B cell (primary cell): ENCODE measurements around the gene ARAF. TPM values are rescaled to one million over a fixed set of nuclear protein-coding genes. Genes with fewer than 3 reads are reported as not detected.

Source experiments
- ATAC-seq: fragments of 200-7000 bp; cut with Tn5 transposase; one replicate; pipeline ENCODE4 v1.10.0; 2021; ENCODE audit warnings: low read depth, mild to moderate bottlenecking, moderate number of reproducible peaks, moderate library complexity
- CTCF ChIA-PET: fragments of 350-600 bp; sonication (Branson Sonifier 250); formaldehyde crosslinking; loops from one replicate; lab custom pipeline; 2021; ENCODE audit warnings: antibody characterized with exemption, inconsistent platforms; lab: Charles Lee
- POLR2A ChIA-PET: fragments of 350-600 bp; sonication (Branson Sonifier 250); formaldehyde crosslinking; loops from one replicate; lab custom pipeline; 2021; ENCODE audit warnings: antibody characterized with exemption; lab: Charles Lee
- DNase-seq: peaks from one replicate; pipeline ENCODE4 v3.0.0; 2013
- H2AFZ ChIP-seq: 2 replicates; pipeline ENCODE4 v1.6.1; 2012; ENCODE audit warnings: mild to moderate bottlenecking, low read depth, low read length; ENCODE audit not compliant: insufficient read depth, poor library complexity, severe bottlenecking
- H3K27ac ChIP-seq, 2 donors: 1 replicate in 1 of 2; 2 replicates in 1 of 2; pipeline ENCODE4 v1.5.1; 2012 to 2013; ENCODE audit warnings: low read length in 2 of 2, mild to moderate bottlenecking in 2 of 2, moderate library complexity in 1 of 2
- H3K27me3 ChIP-seq, 4 experiments: fragments of 200-600 bp in 1 of 4; sonication (generic) in 1 of 4; replicated peaks in 1 of 4; 1 replicate in 2 of 4; 2 replicates in 2 of 4; pipeline versions ENCODE4 v1.6.1 to v1.7.0; 2013 to 2016; ENCODE audit warnings: low read length in 3 of 4, mild to moderate bottlenecking in 2 of 4, mixed read lengths in 1 of 4, moderate library complexity in 1 of 4; ENCODE audit not compliant: insufficient read depth in 4 of 4, control insufficient read depth in 3 of 4; ENCODE audit errors: control extremely low read depth in 1 of 4
- H3K36me3 ChIP-seq, 2 experiments: replicated peaks in 1 of 2; 1 replicate in 1 of 2; 2 replicates in 1 of 2; pipeline versions ENCODE4 v1.6.1 to v1.7.1; 2013; ENCODE audit warnings: low read length in 1 of 2; ENCODE audit not compliant: insufficient read depth in 2 of 2, control insufficient read depth in 1 of 2; ENCODE audit errors: control extremely low read depth in 1 of 2, extremely low read depth in 1 of 2
- H3K4me1 ChIP-seq, 2 donors: fragments of 200-600 bp in 1 of 2; sonication (generic) in 1 of 2; 1 replicate in 1 of 2; 2 replicates in 1 of 2; pipeline versions ENCODE4 v1.5.1 to v1.6.1; 2013 to 2017; ENCODE audit warnings: low read length in 2 of 2; ENCODE audit not compliant: control insufficient read depth in 2 of 2, insufficient read depth in 2 of 2
- H3K4me2 ChIP-seq: replicated peaks from 2 replicates; pipeline ENCODE3; 2012; ENCODE audit warnings: mild to moderate bottlenecking, low read depth, low read length; ENCODE audit not compliant: poor library complexity, severe bottlenecking
- H3K4me3 ChIP-seq, 5 experiments: fragments of 200-600 bp in 1 of 5; sonication (generic) in 1 of 5; 1 replicate in 3 of 5; 2 replicates in 2 of 5; pipeline versions ENCODE4 v1.5.1 to v1.7.0; 2011 to 2016; ENCODE audit warnings: low read length in 4 of 5, mild to moderate bottlenecking in 4 of 5, low read depth in 2 of 5, control low read depth in 1 of 5, moderate library complexity in 1 of 5; ENCODE audit not compliant: insufficient read depth in 1 of 5; ENCODE audit errors: control extremely low read depth in 1 of 5, extremely low read depth in 1 of 5
- H3K79me2 ChIP-seq: fragments of 200-600 bp; sonication (generic); one replicate; pipeline ENCODE4 v1.6.0; 2016; ENCODE audit warnings: low read length; ENCODE audit not compliant: control insufficient read depth, insufficient read depth
- H3K9ac ChIP-seq: fragments of 200-600 bp; sonication (generic); 2 replicates; pipeline ENCODE4 v1.6.1; 2017; ENCODE audit warnings: mild to moderate bottlenecking, low read length, moderate library complexity
- H3K9me3 ChIP-seq, 3 donors: one replicate each; pipeline versions ENCODE4 v1.6.1 to v1.7.1; 2013; ENCODE audit warnings: low read length in 2 of 3; ENCODE audit not compliant: control insufficient read depth in 2 of 3, insufficient read depth in 1 of 3; ENCODE audit errors: control extremely low read depth in 1 of 3
- H4K20me1 ChIP-seq: 2 replicates; pipeline ENCODE4 v1.6.0; 2012; ENCODE audit warnings: mild to moderate bottlenecking, low read length; ENCODE audit not compliant: insufficient read depth, control insufficient read depth, poor library complexity, severe bottlenecking
- H3K27ac Mint-ChIP-seq: one replicate; pipeline ENCODE4 v1.8.0; 2021; ENCODE audit warnings: mixed read lengths
- H3K27me3 Mint-ChIP-seq: one replicate; pipeline ENCODE4 v1.8.0; 2021; ENCODE audit warnings: mixed read lengths
- H3K4me1 Mint-ChIP-seq: one replicate; pipeline ENCODE4 v1.8.0; 2021; ENCODE audit warnings: mixed read lengths
- H3K4me3 Mint-ChIP-seq: one replicate; pipeline ENCODE4 v1.8.0; 2021; ENCODE audit warnings: mixed read lengths
- H3K9me3 Mint-ChIP-seq: one replicate; pipeline ENCODE4 v1.8.0; 2022; ENCODE audit warnings: mixed read lengths; ENCODE audit not compliant: insufficient read depth
- CTCF ChIP-seq: fragments of 200-600 bp; IDR thresholded peaks from one replicate; pipeline ENCODE4 v1.8.0; 2022; ENCODE audit warnings: antibody characterized with exemption, mild to moderate bottlenecking
- EZH2 ChIP-seq: IDR thresholded peaks from 2 replicates; pipeline ENCODE4 v1.6.1; 2012; ENCODE audit warnings: borderline replicate concordance, low read depth, mild to moderate bottlenecking, moderate library complexity, low read length; ENCODE audit not compliant: insufficient read depth, poor library complexity, severe bottlenecking
- WGBS: methylation state at CpG from one replicate; pipeline ENCODE4 v1.1.5; 2013; ENCODE audit warnings: missing lambda C conversion rate; ENCODE audit not compliant: insufficient coverage; 5-methylcytosine and 5-hydroxymethylcytosine counted together
- intact Hi-C: fragments of 100-400 bp; cut with micrococcal nuclease; formaldehyde crosslinking; loops from one replicate; pipeline ENCODE4 v1.10.0; 2022
- polyA plus RNA-seq: library from polyadenylated mRNA; depleted of rRNA; stranded (reverse); fragments of >200 nt; gene quantifications from 2 replicates; pipeline ENCODE4 v1.2.3, GENCODE V29; 2012
- total RNA-seq, 2 donors: library from RNA; stranded (reverse); fragments of 120-200 nt in 1 of 2; gene quantifications; 1 replicate in 1 of 2; 2 replicates in 1 of 2; pipeline versions ENCODE4 v1.2.3 to v1.2.4, GENCODE V29; 2013 to 2022

The ARAF gene
- total and polyA plus RNA-seq, 2 donors (not counting 1 experiment from before 2014, with no cell fraction given) = 97.9 to 127 TPM

- intact Hi-C loops = no loop called here
- Histone ChIP-seq H3K36me3 (peaks cover 0 to 13% of the 10 kb centered on the region in 2 experiments), H3K27me3 (peaks cover 0 to 7% (median 0%) of the 10 kb centered on the region in 4 experiments), H3K4me2 (no peak overlapping the region), H3K79me2 (no peaks in the 10 kb centered on the region), H3K9ac (no peak overlapping the region), H4K20me1 (peaks cover 6% of the 10 kb centered on the region), H3K9me3 (no peaks in the 10 kb centered on the region), H3K4me1 (no peaks in the 10 kb centered on the region), H3K4me3 (no peak overlapping the region), H2AFZ (no peak overlapping the region), H3K27ac (no peak overlapping the region)
- CTCF ChIA-PET = no interaction called here
- ATAC-seq (no peak), DNase-seq (no peak)
- H3K27me3 Mint-ChIP-seq = peaks cover 19% of the 10 kb centered on the region
- no peak for TF ChIP-seq EZH2
- no peak for TF ChIP-seq CTCF
- WGBS = 61% methylated on average over 12 of the region's 27 CpGs
- H3K9me3 Mint-ChIP-seq = no peaks in the 10 kb centered on the region
- H3K27ac Mint-ChIP-seq = no peak overlapping the region
- POLR2A ChIA-PET = no interaction called here
- H3K4me3 Mint-ChIP-seq = no peak overlapping the region
- peaks cover 5% of the 10 kb centered on the region for H3K4me1 Mint-ChIP-seq
Observed at GRCh38 chrX:47574547-47575301, 13.7 kb downstream of the ARAF start.
